Measurements from ENCODE around the gene ORC3.

The ORC3 gene

DNA sequence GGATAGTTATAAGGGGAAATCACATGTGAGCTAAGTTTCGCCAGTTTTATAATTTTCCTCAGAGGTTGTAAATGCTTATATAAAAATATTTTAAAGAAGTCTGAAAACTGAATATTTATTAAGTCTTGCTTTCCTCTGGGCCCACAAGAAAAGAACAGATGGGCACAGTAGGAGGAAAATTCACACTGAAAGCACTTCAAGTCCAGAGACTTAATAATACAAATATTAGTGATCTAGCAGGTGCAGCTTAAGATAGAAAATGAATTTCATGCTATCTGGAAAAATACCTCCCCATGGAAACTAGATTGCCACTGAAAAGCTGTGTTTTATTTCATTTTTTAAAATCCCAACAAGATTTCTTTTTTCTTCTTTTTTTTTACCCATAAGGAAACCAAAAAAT is 47.2 kb downstream of the ORC3 start:
- no peaks in the 10 kb centered on the region for H3K27me3 ChIP-seq (ENCODE audit: control insufficient read depth, insufficient read depth, low read length)
- no peak overlapping the region for H3K4me3 ChIP-seq (ENCODE audit: low read depth, low read length)
- H3K79me2 ChIP-seq: no peaks in the 10 kb centered on the region
- no peaks in the 10 kb centered on the region for H3K36me3 ChIP-seq (ENCODE audit: control insufficient read depth, insufficient read depth, low read length)
- H3K27ac ChIP-seq: no peak overlapping the region
- H2AFZ ChIP-seq: no peak overlapping the region
- no peaks in the 10 kb centered on the region for H3K4me1 ChIP-seq
- TF ChIP-seq, protein P1, sequence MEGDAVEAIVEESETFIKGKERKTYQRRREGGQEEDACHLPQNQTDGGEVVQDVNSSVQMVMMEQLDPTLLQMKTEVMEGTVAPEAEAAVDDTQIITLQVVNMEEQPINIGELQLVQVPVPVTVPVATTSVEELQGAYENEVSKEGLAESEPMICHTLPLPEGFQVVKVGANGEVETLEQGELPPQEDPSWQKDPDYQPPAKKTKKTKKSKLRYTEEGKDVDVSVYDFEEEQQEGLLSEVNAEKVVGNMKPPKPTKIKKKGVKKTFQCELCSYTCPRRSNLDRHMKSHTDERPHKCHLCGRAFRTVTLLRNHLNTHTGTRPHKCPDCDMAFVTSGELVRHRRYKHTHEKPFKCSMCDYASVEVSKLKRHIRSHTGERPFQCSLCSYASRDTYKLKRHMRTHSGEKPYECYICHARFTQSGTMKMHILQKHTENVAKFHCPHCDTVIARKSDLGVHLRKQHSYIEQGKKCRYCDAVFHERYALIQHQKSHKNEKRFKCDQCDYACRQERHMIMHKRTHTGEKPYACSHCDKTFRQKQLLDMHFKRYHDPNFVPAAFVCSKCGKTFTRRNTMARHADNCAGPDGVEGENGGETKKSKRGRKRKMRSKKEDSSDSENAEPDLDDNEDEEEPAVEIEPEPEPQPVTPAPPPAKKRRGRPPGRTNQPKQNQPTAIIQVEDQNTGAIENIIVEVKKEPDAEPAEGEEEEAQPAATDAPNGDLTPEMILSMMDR (IDR thresholded peaks at IDR 0.05): no peak
- no peak overlapping the region for H3K4me2 ChIP-seq (ENCODE audit: low read length)
- H3K9me3 ChIP-seq (ENCODE audit: control insufficient read depth, low read length): no peaks in the 10 kb centered on the region
- no peak overlapping the region for H3K9ac ChIP-seq

DNA sequence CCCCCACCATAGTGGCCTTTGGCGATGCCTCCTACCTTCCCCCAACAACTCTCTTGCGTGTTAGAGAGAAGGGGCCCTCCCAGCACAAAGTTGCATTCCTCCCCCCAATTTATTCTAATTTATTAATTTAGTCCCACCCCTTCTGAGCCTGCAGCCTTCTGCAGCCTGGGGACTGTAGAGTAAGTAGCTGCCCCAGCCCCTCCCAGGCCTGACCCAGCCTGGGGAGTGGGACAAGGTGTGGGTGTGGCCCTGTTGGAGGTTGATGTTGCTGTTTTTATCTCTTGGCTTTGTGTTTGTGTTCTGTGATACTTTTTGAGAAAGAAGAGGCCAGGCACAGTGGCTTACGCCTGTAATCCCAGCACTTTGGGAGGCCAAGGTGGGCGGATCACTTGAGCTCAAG is 49.4 kb downstream of the ORC3 start:
- H3K79me2 ChIP-seq: no peaks in the 10 kb centered on the region
- TF ChIP-seq, protein P1 (IDR thresholded peaks at IDR 0.05): no peak
- H3K36me3 ChIP-seq (ENCODE audit: control insufficient read depth, insufficient read depth, low read length): no peaks in the 10 kb centered on the region
- no peak overlapping the region for H3K9ac ChIP-seq
- H3K4me2 ChIP-seq (ENCODE audit: low read length): no peak overlapping the region
- no peak overlapping the region for H3K4me3 ChIP-seq (ENCODE audit: low read depth, low read length)
- H2AFZ ChIP-seq: no peak overlapping the region
- no peaks in the 10 kb centered on the region for H3K9me3 ChIP-seq (ENCODE audit: control insufficient read depth, low read length)
- no peaks in the 10 kb centered on the region for H3K27me3 ChIP-seq (ENCODE audit: control insufficient read depth, insufficient read depth, low read length)
- H3K27ac ChIP-seq: no peak overlapping the region
- no peaks in the 10 kb centered on the region for H3K4me1 ChIP-seq

DNA sequence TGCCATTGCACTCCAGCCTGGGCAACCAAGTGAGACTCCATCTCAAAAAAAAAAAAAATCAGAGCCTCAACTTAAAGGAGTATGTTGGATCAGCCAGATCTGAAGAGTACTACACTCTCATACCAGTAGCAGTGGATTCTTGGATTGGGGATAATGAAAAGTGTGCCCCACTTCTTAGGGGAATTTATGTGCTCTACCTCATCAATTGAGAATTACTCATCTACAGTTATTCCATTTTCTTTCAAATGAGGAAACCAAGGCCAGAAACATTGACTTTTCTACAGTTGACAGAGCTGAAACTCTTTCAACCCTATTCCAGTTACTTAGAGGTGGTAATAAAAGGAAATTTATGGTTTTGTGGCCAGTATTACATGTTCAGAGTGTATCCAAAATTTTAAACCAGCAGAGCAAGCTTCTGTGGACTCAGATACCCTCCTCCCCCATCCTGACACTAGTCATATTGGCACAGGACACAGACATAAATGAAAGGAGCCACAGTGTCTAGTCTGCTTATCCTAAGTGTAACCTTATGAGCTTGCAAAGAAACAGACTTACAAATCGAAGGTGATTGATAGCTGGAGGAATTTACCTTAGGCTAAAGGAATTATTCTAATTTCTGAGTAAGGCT is 51.2 kb downstream of the ORC3 start:
- TF ChIP-seq, protein P1 (IDR thresholded peaks at IDR 0.05): no peak
- Histone ChIP-seq H3K4me1 (no peaks in the 10 kb centered on the region), H3K4me3 (ENCODE audit: low read depth, low read length) (no peak overlapping the region), H3K27me3 (ENCODE audit: control insufficient read depth, insufficient read depth, low read length) (no peaks in the 10 kb centered on the region), H3K4me2 (ENCODE audit: low read length) (no peak overlapping the region), H3K9me3 (ENCODE audit: control insufficient read depth, low read length) (no peaks in the 10 kb centered on the region), H3K36me3 (ENCODE audit: control insufficient read depth, insufficient read depth, low read length) (no peaks in the 10 kb centered on the region), H3K9ac (no peak overlapping the region), H2AFZ (no peak overlapping the region), H3K79me2 (no peaks in the 10 kb centered on the region), H3K27ac (no peak overlapping the region)

DNA sequence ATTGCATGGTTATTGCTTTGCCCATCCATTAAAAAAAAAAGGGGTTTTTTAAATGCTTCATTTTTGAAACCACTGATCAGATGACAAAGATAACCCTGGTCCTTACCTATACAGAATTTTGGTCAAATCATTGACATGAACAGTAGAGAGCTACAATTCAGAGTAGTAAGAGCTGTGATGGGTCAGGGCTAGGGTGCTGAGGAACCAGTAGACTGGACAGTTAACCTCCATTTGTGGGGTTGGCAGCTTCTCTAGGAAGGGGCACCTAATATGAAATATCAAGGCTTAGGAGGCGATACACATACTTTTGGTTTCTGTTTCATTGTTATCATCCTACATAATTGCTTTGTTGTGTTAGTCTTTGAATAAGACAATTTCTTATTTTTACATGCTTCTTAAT is 55.1 kb downstream of the ORC3 start:
- no peaks in the 10 kb centered on the region for H3K9me3 ChIP-seq (ENCODE audit: control insufficient read depth, low read length)
- TF ChIP-seq, protein P1 (IDR thresholded peaks at IDR 0.05): no peak
- H3K27ac ChIP-seq: no peak overlapping the region
- H3K4me1 ChIP-seq: no peaks in the 10 kb centered on the region
- H3K4me3 ChIP-seq (ENCODE audit: low read depth, low read length): no peak overlapping the region
- no peak overlapping the region for H2AFZ ChIP-seq
- no peaks in the 10 kb centered on the region for H3K27me3 ChIP-seq (ENCODE audit: control insufficient read depth, insufficient read depth, low read length)
- H3K36me3 ChIP-seq (ENCODE audit: control insufficient read depth, insufficient read depth, low read length): no peaks in the 10 kb centered on the region
- H3K4me2 ChIP-seq (ENCODE audit: low read length): no peak overlapping the region
- H3K9ac ChIP-seq: no peak overlapping the region
- H3K79me2 ChIP-seq: no peaks in the 10 kb centered on the region

All from parathyroid adenoma (tissue), 2 donors.